HL-60 (cell line): Measurements from ENCODE around the gene SLK.

ENCODE experiments used
- DNase-seq, 2 experiments: peaks; one replicate each; pipeline ENCODE4 v3.0.0-alpha.2; 2010 to 2020; ENCODE audit warnings: low read depth in 1 of 2, low spot score in 1 of 2
- H3K27ac ChIP-seq: fragments of 250-450 bp; sonication (Bioruptor Pico); replicated peaks from 2 replicates; pipeline ENCODE4 v1.5.1; 2020; ENCODE audit warnings: mild to moderate bottlenecking, moderate library complexity
- H3K27me3 ChIP-seq: fragments of 250-450 bp; sonication (Bioruptor Pico); 2 replicates; pipeline ENCODE4 v1.5.1; 2021; ENCODE audit warnings: mild to moderate bottlenecking, moderate library complexity; ENCODE audit not compliant: insufficient read depth, poor library complexity, severe bottlenecking
- H3K4me3 ChIP-seq: replicated peaks from 2 replicates; pipeline ENCODE4 v1.5.1; 2011; ENCODE audit warnings: mild to moderate bottlenecking, control low read depth, low read length; ENCODE audit not compliant: insufficient read depth
- GABPA ChIP-seq: IDR thresholded peaks from 2 replicates; pipeline ENCODE4 v1.6.1; 2012; ENCODE audit warnings: low read depth
- POLR2AphosphoS5 ChIP-seq: IDR thresholded peaks from 2 replicates; pipeline ENCODE4 v1.6.1; 2012; ENCODE audit warnings: low read depth
- SPI1 ChIP-seq: IDR thresholded peaks from 2 replicates; pipeline ENCODE4 v1.6.1; 2012; ENCODE audit warnings: low read depth, mild to moderate bottlenecking, borderline replicate concordance
- TF ChIP-seq, protein P1 (sequence below): IDR thresholded peaks from one replicate; pipeline ENCODE4 v1.5.1; 2011; ENCODE audit warnings: low read length, control low read depth, inconsistent platforms; ENCODE audit not compliant: insufficient read depth
- TF ChIP-seq, protein P2 (sequence below): IDR thresholded peaks from 2 replicates; pipeline ENCODE4 v1.6.1; 2012; ENCODE audit warnings: low read depth; ENCODE audit not compliant: insufficient replicate concordance

Gene SLK

DNA sequence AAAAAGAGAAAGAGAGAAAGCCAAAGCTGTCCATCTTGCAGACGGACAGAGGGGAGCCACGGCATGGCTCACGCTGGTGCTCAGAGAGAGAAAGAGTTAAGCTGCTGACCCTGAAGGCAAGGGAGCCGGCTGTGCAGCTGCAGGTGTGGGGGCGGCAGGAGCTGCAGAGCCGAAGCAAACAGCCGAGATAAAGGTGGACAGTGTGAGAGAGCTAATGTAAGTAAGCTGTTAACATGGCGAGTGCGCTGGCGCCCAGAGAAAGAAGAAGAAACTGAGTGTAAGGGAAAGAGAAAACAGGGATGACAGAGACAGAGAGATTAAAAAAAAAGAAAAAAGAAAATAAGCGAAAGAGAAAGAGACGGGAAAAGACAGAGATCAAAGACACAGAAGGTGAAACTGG is 100.6 kb downstream of the SLK start:
- TF ChIP-seq, protein P1, sequence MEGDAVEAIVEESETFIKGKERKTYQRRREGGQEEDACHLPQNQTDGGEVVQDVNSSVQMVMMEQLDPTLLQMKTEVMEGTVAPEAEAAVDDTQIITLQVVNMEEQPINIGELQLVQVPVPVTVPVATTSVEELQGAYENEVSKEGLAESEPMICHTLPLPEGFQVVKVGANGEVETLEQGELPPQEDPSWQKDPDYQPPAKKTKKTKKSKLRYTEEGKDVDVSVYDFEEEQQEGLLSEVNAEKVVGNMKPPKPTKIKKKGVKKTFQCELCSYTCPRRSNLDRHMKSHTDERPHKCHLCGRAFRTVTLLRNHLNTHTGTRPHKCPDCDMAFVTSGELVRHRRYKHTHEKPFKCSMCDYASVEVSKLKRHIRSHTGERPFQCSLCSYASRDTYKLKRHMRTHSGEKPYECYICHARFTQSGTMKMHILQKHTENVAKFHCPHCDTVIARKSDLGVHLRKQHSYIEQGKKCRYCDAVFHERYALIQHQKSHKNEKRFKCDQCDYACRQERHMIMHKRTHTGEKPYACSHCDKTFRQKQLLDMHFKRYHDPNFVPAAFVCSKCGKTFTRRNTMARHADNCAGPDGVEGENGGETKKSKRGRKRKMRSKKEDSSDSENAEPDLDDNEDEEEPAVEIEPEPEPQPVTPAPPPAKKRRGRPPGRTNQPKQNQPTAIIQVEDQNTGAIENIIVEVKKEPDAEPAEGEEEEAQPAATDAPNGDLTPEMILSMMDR: no peak
- TF ChIP-seq, protein P2, sequence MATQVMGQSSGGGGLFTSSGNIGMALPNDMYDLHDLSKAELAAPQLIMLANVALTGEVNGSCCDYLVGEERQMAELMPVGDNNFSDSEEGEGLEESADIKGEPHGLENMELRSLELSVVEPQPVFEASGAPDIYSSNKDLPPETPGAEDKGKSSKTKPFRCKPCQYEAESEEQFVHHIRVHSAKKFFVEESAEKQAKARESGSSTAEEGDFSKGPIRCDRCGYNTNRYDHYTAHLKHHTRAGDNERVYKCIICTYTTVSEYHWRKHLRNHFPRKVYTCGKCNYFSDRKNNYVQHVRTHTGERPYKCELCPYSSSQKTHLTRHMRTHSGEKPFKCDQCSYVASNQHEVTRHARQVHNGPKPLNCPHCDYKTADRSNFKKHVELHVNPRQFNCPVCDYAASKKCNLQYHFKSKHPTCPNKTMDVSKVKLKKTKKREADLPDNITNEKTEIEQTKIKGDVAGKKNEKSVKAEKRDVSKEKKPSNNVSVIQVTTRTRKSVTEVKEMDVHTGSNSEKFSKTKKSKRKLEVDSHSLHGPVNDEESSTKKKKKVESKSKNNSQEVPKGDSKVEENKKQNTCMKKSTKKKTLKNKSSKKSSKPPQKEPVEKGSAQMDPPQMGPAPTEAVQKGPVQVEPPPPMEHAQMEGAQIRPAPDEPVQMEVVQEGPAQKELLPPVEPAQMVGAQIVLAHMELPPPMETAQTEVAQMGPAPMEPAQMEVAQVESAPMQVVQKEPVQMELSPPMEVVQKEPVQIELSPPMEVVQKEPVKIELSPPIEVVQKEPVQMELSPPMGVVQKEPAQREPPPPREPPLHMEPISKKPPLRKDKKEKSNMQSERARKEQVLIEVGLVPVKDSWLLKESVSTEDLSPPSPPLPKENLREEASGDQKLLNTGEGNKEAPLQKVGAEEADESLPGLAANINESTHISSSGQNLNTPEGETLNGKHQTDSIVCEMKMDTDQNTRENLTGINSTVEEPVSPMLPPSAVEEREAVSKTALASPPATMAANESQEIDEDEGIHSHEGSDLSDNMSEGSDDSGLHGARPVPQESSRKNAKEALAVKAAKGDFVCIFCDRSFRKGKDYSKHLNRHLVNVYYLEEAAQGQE: no peak
- no peak for TF ChIP-seq GABPA
- no peak for TF ChIP-seq SPI1
- TF ChIP-seq POLR2AphosphoS5: no peak
- Histone ChIP-seq H3K4me3 (no peak overlapping the region), H3K27ac (no peak overlapping the region), H3K27me3 (peaks cover 3% of the 10 kb centered on the region)
- no peak for DNase-seq

DNA sequence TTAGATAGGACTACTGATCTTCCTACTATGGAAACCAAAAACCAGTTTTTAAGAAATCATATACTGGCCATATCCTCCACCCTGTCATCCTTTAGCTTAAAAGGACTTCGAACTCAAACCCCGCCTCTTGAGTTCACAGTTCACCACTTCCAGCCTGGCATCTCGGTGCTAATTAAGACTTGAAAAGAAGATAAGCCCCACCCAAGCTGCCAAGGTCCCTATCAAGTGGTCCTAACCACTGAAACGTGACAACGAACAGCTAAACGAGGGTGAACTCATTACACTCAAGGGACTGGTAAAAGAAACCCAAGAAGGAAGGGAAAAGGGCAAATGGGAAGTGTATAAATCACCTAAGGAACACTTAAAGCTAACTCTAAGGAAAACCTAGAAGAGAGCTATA is 102.7 kb downstream of the SLK start:
- peaks cover 3% of the 10 kb centered on the region for H3K27me3 ChIP-seq
- no peak overlapping the region for H3K4me3 ChIP-seq
- TF ChIP-seq SPI1 (no peak), POLR2AphosphoS5 (no peak)
- TF ChIP-seq, protein P1: no peak
- no peak for DNase-seq
- H3K27ac ChIP-seq: no peak overlapping the region

DNA sequence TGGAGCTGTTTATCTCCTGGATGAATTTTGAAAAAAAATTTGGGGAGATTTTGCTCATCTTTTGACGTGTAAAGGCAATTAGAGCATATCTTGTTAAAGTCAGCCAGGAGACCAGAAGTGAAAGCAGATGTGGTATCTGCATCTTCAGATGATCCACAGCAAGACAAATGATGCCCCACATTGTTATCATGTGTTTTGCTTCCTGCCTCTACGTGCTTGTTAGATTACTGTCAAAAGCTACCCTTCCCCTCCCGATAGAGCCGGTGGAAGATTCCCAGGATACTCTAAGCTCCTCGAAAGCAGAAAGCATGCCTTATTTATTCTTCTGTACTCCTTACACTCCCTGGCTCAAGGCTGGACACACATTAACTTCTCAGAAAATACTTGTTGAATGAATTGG is 105.8 kb downstream of the SLK start:
- no peak overlapping the region for H3K4me3 ChIP-seq
- H3K27ac ChIP-seq: no peak overlapping the region
- peaks cover 6% of the 10 kb centered on the region for H3K27me3 ChIP-seq
- DNase-seq: no peak
- TF ChIP-seq POLR2AphosphoS5 (no peak), GABPA (no peak), SPI1 (no peak)
- TF ChIP-seq, protein P1: no peak
- TF ChIP-seq, protein P2: no peak

DNA sequence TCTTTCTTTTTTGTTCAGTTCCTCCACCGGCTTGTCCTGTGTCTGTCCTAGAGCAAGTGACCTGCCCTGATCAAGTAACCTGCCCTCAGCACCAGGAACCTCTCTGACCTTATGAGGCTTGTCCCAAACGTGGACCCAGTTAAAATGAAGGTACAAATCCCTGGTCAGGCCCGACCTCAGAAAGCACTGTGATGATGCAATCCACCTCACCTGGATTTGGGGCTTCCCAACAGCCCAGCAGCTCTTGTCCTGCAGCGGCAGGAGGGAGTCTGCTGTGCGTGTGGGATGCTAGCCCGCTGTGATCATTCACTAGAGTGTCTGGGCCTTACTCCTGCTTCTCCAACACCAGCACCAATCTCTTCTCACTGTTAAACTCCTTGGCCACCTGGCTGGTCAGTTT is 107.6 kb downstream of the SLK start:
- no peak for DNase-seq
- no peak overlapping the region for H3K4me3 ChIP-seq
- no peak for TF ChIP-seq SPI1
- TF ChIP-seq GABPA: no peak
- TF ChIP-seq POLR2AphosphoS5: no peak
- TF ChIP-seq, protein P2: no peak
- TF ChIP-seq, protein P1: no peak
- H3K27ac ChIP-seq: no peak overlapping the region
- H3K27me3 ChIP-seq: peaks cover 6% of the 10 kb centered on the region
